Muscle of back (tissue), 13 donors: ENCODE data around the gene IL12A. TPM values are rescaled to one million over a fixed set of nuclear protein-coding genes. Genes with fewer than 3 reads are reported as not detected.

Experiments
- DNase-seq, 3 donors: peaks; one replicate each; pipeline versions ENCODE4 v3.0.0 to v3.0.0-alpha.2; 2013
- long read RNA-seq, 9 donors: transcript quantifications; one replicate each; lab custom pipeline, GENCODE V29; 2026
- polyA plus RNA-seq, 10 donors: library from polyadenylated mRNA; unstranded; fragments of 120-200 nt; gene quantifications; one replicate each; pipeline ENCODE4 v1.2.1, GENCODE V29; 2013; ENCODE audit not compliant: insufficient read length in 10 of 10

The IL12A gene
- polyA plus RNA-seq, result 1 to 10 TPM in 1 of 10 donors, under 1 TPM in 9; 0.49 to 1.5 (median 0.72) TPM
- long read RNA-seq, donor 1, result 0 reads
- long read RNA-seq, donor 2, result 0 reads
- long read RNA-seq, donor 3, result 0 reads
- long read RNA-seq, donor 4, partial matches to known transcripts, result 0 of 1 reads
- long read RNA-seq, donor 4, other reads (novel, unspliced or antisense), result 0 of 1 reads
- long read RNA-seq, donor 5, result 0 reads
- long read RNA-seq, donor 6, partial matches to known transcripts, result 0 of 1 reads
- long read RNA-seq, donor 6, other reads (novel, unspliced or antisense), result 0 of 1 reads
- long read RNA-seq, donor 7, result 0 reads
- long read RNA-seq, donor 8, partial matches to known transcripts, result 0 of 1 reads
- long read RNA-seq, donor 8, other reads (novel, unspliced or antisense), result 0 of 1 reads
- long read RNA-seq, donor 9, result 0 reads

DNA sequence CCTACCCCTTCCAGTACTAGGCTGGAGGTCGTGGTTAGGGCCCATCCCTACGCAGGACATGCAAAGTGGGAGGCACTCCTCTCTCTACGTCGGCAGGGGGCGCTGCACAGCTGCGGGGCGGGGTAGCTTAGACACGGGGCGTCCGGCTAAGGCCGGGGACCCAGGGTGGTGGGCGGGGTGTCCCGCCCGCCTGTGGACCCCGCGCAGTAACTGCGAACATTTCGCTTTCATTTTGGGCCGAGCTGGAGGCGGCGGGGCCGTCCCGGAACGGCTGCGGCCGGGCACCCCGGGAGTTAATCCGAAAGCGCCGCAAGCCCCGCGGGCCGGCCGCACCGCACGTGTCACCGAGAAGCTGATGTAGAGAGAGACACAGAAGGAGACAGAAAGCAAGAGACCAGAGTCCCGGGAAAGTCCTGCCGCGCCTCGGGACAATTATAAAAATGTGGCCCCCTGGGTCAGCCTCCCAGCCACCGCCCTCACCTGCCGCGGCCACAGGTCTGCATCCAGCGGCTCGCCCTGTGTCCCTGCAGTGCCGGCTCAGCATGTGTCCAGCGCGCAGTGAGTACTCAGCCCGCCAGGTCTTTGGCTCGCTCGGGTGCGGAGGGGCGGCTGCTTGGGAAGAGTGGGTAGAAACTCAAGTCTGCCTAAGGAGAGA, at the start of gene IL12A:
IL12A (plus strand) TSS at position 219 of the 655 bp plus-strand sequence.
- peak; percentile 59 to 90 (median 75) for DNase-seq

DNA sequence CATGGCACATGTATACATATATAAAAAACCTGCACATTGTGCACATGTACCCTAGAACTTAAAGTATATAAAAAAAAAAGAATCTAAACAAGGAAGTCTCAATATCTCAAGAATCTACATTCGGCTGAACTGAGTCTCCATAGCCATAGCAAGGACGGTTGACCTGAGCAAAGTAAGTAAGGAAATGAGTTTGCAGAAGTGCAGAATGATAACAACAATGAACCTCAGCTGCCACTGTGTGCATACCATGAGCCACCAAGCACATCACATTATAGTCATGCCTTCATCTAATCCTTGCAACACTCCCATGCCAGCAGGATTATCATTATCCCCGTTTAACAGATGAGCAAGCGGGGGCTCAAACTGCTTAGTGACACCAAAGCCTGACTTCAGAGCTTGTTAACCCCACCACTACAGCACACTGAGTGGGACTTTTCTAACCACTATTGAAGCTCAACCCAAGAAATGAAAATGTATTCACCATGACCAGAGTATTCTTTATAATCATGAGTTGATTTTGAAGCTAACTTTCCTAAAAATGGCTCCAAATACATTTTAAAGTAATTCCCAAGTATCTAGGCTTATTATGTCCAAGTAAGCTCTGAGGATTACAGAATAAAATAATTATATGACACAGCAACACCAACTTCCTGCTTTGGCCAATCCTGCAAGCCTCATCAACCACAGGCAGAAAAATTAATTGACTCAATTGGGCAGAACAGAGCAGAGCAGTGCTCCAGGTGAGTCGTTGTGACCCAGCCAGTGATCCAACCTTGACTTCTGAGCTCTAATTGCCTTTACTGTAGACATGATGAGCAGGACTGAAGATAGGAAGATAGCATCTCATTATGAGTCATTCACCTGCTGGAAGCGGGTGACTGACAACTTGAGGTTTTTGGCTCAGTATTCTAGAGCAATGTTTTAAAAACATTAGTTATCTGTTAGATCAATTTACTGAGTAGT, 47.3 kb upstream of the IL12A start:
- no peak for DNase-seq

DNA sequence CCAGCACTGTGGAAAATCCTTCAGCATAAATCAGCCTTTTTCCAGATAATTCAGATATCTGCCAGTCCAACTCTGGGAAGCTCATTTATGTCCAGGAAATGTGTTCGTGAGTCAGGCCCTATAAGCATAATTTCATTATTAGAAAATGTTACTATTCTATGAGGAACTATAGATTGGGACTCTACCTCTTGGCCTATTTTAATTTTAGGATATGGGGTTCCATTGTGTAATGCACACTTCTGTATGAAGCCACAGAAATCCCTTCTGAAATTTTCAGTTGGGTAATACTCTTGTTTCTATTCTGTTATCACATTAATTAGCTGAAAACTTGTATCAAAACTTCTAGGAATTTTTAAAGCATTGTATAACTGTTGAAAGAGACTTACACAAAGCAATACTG, 43.9 kb upstream of the IL12A start:
- DNase-seq, result no peak

DNA sequence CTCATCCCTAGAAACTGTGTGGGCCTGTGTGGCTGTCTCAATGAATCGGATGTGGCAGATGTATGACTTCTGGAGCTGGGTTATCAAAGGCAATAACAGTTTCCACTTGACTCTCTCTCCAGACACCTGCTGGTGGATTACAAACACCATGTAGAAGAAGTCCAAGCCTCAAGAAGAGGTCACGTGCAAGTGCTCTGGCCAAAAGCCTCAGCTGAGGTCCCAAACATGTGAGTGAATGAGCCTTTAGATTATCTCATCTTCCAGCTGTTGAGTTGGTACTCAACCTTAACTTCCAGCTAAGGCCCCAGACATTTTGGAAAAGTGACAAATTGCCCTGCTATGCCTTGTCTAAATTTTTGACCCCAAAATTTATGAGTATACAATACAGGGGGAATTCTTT, 42.7 kb upstream of the IL12A start:
- DNase-seq, result no peak

DNA sequence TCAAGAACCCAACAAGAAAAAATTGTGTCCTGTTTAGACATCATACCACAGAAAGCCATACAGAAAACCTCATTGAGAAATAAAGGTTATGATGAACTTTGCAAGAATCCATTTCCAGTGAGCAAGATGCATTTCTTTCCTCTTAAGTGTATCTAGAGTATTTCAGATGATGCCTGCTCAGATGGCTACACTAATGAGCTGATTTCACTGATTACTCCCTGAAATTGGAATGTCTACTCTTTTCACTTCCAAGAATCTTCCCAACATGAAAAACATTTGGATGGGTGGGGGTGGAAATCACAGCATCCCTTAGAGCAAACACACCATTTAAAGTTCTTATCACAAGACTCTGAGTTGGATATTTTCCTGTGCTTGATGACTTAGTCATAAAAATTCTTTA, 41.4 kb upstream of the IL12A start:
- DNase-seq, result peak in 1 of 3 donors; percentile 91

DNA sequence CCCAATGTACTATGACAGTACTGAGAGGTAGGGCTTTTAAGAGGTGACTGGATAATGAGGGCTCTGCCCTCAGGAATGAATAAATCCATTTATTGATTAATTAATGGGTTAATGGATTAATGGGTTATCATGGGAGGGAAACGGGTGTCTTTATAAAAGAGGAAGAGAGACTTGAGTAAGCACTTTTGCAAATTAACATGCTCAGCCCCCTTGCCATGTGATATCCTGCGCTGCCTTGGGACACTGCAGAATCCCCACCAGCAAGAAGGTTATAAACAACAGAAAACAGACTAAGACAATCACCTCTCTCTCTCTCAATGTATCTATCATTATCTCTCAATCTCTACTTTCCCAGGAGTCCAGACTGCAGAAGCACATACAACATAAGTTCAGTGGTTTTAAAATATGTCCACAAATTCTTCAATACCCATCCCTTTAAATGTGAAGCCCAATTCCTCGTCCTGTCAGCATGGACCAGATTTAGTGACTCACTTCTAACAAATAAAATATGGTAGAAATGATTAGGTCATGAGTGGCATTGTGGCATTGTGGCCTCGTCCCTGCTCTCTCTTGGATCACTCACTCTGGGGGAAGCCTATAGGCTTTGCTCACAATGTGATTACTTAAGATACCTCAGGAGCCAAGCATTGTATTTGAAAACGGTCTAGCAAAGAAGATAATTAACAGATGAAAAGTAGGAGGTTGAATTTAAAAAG, 40.0 kb upstream of the IL12A start:
- peak in 1 of 3 donors; percentile 59 for DNase-seq

DNA sequence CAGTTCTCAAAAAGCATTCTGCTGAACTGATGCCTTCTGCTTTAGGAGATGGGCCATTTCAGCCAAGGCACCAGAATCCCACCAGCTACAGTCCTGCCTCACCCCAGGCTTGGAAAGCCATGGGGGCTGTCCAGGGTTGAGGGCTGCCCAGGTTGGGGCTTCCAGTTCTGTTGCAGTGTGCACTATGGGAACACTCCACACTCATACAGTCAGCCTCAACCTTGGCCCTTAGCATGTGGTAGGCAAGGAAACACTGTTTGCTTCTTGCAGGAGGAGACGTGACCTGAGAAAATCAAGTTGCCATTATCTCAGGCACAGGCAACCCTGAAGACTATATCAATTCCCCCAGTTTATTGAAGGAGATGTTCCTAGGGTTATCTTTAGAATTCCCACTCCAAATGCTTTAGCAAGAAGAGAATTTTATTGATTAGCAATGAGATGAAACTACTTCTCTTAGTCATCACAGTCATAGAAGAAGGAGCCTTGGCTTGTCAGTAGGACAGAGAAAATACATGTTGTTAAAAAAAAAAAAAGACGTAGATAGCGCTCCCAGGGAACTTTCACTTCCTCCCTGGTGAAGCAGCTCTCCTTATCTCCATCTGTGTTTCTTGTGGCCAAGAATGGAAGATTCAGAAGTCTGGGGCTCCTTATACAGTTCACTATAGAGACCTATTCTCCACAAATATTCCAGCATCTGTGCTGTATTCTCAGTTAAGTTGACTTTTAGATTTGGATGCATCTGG, 38.3 kb upstream of the IL12A start:
- DNase-seq, result no peak

DNA sequence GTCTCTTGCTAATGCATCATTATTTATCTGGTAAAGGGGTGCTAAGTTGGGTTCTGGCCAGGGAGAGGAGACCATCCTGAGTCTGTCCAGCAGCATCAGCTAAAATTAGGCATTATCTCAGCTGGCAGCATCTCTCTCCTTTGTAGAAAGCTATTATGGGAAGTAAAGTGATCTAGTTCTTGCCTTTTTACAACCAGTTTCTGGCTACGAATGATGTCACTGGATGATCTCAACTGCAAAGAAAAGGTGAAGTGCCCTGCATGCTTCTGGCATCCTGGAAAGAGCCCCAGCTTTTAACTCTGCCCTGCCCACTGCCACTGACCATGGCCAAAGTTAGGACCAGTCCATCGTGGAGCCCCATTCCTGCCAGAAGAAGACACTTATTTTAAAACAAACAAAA, 37.1 kb upstream of the IL12A start:
- DNase-seq, result no peak

DNA sequence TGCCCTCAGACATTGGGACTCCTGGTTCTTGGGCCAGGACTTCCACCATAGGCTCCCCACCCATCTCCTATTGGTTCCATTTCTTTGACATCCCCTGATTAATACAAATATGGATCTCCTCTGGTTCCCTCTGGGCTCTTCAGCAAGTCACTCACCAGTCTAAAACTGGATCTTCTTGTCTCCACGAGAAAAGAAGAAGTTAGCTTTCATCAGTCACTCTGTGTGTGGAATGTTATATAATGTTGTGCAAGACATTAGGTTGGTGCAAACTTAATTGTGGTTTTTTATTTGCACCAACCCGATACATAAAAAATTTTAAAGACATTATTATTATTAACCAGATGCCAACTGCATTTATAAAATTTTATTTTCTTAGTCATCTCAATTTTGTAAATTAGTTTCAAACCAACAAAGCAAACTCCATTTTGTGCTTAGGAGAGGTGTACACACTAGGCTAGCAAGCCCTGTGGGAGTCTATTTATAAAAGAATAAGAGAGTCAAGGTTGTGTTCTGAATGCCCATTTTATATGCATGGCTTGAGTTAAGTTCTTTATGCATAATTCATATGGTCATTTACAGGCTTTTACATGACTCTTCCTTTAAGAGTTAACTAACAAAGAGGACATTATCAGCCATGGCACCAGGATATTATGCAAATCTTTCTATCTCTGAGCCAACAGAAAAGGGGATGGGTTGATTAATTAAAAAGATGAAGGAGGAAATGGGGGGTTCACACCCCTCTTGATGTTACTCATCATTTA, 35.1 kb upstream of the IL12A start:
- DNase-seq, result no peak

DNA sequence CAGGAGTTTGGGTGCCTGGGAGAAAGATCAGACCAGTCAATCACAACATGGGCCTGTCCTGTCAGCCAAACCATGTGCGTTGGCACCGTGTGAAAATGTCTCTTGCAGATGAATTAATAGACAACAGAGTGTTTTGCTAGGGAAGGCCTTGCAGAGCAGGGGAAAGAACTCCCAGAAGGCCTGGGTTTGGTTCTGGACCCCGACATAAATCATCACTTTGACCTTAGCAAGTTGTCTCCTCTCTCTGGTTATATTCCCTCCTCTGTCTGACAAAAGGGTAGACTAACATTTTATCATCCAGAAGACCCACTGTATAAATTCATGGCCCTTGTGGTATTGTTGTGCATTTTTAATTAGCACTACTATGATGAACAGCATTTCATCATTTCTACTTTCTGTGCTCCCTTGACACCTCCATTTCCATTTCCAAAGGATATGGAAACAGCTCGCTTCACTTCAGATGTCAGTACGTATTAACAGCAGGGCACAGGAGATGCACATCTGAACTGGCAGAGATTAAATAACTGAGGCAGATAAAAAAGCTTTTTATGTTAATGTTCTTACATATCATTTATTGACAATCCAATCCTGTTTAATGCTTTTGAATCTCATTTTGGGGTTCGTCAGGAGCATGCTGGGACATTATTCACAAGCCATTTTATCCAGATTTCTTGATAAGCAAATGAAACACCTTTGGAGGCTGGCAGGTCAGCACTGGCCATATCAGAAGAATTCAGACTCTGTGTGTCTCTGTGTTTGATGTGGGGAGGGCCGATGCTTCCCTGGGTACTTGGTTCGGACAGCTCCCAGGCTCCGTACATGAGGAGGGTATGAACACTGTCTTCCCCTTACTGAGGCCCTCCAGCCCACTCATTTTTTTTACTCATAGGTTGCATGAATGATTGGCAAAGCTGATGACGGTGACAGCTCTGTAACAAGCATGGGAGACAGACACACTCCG, 28.2 kb upstream of the IL12A start:
- no peak for DNase-seq

DNA sequence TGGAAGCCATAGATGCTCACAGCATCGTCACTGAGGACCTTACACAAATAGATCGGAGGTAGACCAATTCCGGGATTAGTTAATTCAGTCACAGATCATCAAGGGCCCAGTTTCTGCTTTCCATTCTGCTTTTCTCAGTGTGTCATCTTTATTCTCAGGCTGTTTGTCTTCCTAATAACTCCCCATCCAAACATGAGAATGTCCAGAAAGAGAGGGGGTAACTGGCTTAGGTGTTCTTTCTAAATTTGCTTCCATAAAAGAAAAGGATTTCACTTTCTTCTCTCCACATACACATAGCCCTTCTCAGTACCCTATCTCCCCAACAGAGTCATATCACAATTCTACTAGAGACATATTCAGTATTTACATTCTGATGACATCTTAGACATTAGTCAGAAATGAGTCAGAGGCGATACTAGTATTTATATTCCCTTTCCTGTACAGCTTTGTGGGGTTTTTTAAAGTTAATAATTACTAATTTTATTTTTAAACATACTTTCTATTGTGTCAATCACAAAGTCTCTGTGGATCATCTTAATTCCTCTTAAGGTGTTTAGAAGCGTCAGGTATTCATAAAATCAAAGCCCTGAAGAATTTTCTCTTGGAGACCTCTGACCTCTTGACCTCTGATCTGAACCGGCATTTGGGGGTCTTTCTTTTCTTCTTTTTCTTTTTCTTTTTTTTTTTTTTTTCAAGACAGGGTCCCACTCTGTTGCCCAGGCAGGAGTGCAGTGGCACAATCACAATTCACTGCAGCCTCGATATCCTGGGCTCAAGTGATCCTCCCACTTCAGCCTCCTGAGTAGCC, 24.3 kb upstream of the IL12A start:
- DNase-seq, result peak in 1 of 3 donors; percentile 50

DNA sequence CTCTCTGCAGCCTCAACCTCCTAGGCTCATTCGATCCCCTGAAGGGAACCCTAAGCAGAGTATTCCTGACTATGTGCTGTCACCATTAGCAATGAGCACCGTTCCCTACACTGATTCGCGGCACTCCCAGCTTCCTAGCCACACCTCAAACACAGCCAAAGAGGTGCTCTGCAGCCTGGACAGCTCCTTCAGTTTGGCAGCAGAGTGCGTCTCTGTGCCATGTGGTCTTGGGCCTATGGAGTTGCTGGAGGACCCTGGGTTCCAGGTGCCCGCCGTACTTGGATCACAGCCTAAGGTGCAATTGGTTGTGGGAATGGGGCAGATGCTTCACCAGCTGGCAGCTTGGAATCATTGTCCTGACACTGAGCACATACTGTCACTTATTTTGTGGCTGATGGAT, 17.3 kb upstream of the IL12A start:
- no peak for DNase-seq

DNA sequence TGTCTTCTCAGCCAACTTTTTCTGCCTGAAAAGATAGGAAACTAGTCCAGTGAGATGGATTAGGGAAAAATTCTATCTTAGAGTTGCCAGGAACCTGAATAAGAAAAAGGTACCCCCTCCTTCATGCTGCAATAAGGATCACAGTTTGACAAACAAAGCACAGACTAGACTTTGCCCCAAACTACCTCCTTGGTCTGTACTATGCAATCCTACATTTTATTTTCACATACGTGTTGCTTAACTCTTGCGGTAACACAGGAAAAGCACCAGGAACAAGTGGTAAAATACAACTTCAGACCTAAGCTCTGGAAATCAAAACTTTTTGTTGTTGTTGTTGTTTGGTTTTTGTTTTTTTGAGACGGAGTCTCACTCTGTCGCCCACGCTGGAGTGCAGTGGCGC, 11.3 kb upstream of the IL12A start:
- DNase-seq, result no peak

DNA sequence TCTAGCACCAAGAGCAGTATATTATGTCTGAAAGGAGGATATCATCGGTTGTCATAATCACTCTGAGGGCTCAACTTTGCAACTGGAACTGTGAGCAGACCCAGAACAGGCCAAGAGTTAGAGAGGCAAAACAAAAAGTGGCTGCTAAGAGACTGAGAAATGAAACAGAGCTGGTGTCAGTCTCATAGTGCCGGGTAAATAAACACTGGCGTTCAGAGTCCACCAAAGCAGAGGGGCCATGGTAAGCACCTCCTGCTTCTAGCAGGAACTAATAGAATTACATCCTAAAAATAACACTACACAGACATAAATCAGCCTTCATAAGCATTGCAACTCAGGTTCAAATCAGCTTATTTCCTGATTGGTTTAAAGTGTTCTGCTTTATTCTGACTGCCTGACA, 10.3 kb upstream of the IL12A start:
- no peak for DNase-seq

DNA sequence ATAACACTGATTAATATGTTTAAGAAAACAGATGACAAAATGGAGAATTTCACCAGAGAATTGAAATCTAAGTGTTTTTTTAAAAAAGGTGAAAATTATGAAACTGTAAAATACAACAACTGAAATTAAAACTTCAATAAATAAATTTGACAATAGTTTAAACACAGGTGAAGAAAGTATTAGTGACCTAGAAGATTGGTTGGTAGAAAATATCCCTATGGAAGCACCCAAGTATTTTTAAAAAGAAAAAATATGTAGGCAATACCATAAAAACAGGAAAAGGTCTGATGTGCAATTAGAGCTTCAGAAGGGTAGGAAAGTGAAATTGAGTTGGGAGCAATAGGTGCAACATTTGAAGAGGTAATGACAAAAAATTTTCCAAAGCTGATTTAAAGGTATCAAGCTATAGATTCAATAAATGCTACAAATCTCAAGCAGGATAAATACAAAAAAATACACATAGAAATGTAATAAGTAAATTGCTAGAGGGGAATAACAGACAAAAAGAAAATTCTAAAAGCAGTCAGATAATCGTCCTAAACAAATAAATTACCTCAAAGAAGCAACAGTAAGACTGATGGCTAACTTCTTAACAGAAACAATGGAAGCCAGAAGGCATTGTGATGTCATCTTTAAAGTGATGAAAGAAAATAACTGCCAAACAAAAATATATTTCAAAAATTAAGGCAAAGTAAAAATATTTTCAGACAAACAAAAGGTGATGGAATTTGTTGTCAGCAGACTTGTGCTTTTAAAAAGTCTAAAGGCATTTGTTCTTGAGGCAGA, 9.5 kb upstream of the IL12A start:
- DNase-seq, result no peak

DNA sequence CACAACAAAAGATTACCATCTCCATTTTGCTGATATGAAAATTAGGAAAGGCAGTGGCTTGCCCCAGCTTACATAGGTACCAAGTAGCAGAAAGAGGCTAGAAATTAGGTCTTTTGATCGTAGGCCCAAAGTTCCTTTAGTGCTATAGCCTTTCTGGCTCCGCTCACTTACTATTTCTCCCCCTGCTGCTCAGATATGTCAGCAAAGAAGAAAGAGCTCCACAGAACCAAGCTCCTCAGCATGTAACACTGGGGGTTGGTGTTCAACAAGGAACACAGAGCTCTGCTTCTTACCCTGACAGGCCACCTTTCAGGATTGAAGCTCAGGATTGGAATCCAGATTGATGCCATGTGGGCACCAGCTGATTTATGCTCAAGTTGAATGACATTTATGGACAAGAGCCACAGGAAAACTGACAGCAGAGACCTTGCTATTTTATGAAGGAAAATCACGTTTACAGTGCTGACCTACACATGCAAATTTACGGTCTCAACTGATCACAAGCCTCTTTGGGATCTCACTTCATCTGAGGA, 6.1 kb upstream of the IL12A start:
- no peak for DNase-seq

DNA sequence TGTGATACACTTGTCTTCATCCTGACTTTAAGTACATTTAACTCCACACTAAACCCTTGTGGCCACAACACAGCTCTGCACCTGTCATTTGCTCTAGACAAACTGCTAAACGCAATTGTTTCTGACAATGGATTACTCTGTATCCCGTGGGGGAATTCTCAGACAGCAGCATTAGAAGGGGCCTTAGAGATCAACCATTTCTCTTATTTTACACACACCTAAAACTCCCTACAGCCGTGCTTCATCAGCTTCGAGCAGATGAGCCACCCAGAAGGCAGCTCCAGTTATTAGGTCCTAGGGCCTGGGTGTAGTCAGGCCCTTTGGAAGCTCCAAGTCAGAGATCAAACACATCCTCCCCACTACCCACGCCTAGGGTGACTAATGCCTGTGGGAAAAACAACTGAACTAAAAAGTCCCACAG, 1.3 kb upstream of the IL12A start:
- DNase-seq, result no peak
